Astrocyte (in vitro differentiated cells and primary cell): Measurements from ENCODE around the gene APOH. TPM values are rescaled to one million over a fixed set of nuclear protein-coding genes. Genes with fewer than 3 reads are reported as not detected.

Experiments used
- DNase-seq: peaks from one replicate; pipeline ENCODE4 v3.0.0-alpha.2; 2010; ENCODE audit warnings: low read depth
- FAIRE-seq: peaks from 2 replicates; lab custom pipeline; 2011; peaks lifted over from hg19 to GRCh38; lab: Jason Lieb, UNC
- H2AFZ ChIP-seq: 2 replicates; pipeline ENCODE4 v1.6.0; 2012; ENCODE audit warnings: low read depth, low read length, inconsistent platforms
- H3K27ac ChIP-seq: 2 replicates; pipeline ENCODE4 v1.5.1; 2011; ENCODE audit warnings: low read depth, low read length, inconsistent platforms
- H3K27me3 ChIP-seq: 2 replicates; pipeline ENCODE4 v1.6.0; 2011; ENCODE audit warnings: low read length, inconsistent platforms; ENCODE audit not compliant: insufficient read depth
- H3K36me3 ChIP-seq: 2 replicates; pipeline ENCODE4 v1.5.1; 2011; ENCODE audit warnings: low read length, inconsistent platforms; ENCODE audit not compliant: insufficient read depth
- H3K4me1 ChIP-seq: 2 replicates; pipeline ENCODE4 v1.5.1; 2011; ENCODE audit warnings: low read length, inconsistent platforms; ENCODE audit not compliant: insufficient read depth
- H3K4me2 ChIP-seq: 2 replicates; pipeline ENCODE4 v1.6.0; 2012; ENCODE audit warnings: low read length, inconsistent platforms
- H3K4me3 ChIP-seq: 2 replicates; pipeline ENCODE4 v1.5.1; 2011; ENCODE audit warnings: low read depth, mild to moderate bottlenecking, low read length, inconsistent platforms; ENCODE audit not compliant: insufficient read depth
- H3K79me2 ChIP-seq: 2 replicates; pipeline ENCODE4 v1.6.0; 2012; ENCODE audit warnings: mild to moderate bottlenecking, low read length, inconsistent platforms; ENCODE audit not compliant: insufficient read depth
- H3K9ac ChIP-seq: 2 replicates; pipeline ENCODE4 v1.6.0; 2012; ENCODE audit warnings: mild to moderate bottlenecking, low read length, inconsistent platforms
- H3K9me3 ChIP-seq: 2 replicates; pipeline ENCODE4 v1.5.1; 2012; ENCODE audit warnings: low read depth, mild to moderate bottlenecking, low read length, inconsistent platforms; ENCODE audit not compliant: insufficient read depth
- H4K20me1 ChIP-seq: 2 replicates; pipeline ENCODE4 v1.6.0; 2012; ENCODE audit warnings: low read length, inconsistent platforms; ENCODE audit not compliant: insufficient read depth
- H3K27ac Mint-ChIP-seq: one replicate; pipeline ENCODE4 v1.8.0; 2021; ENCODE audit warnings: mild to moderate bottlenecking, mixed read lengths; ENCODE audit not compliant: unreplicated experiment
- H3K27me3 Mint-ChIP-seq: one replicate; pipeline ENCODE4 v1.8.0; 2021; ENCODE audit warnings: low read depth, mixed read lengths; ENCODE audit not compliant: unreplicated experiment
- H3K36me3 Mint-ChIP-seq: one replicate; pipeline ENCODE4 v1.8.0; 2021; ENCODE audit warnings: low read depth, mixed read lengths; ENCODE audit not compliant: unreplicated experiment
- H3K4me1 Mint-ChIP-seq: one replicate; pipeline ENCODE4 v1.8.0; 2021; ENCODE audit warnings: low read depth, mixed read lengths; ENCODE audit not compliant: unreplicated experiment
- H3K4me3 Mint-ChIP-seq: one replicate; pipeline ENCODE4 v1.8.0; 2021; ENCODE audit warnings: mild to moderate bottlenecking, moderate library complexity, mixed read lengths; ENCODE audit not compliant: unreplicated experiment
- H3K9me3 Mint-ChIP-seq: one replicate; pipeline ENCODE4 v1.8.0; 2021; ENCODE audit warnings: mild to moderate bottlenecking, mixed read lengths; ENCODE audit not compliant: unreplicated experiment
- EZH2 ChIP-seq: IDR thresholded peaks from 2 replicates; pipeline ENCODE4 v1.6.1; 2012; ENCODE audit warnings: mild to moderate bottlenecking, low read length, inconsistent platforms; ENCODE audit not compliant: insufficient read depth
- total RNA-seq: library from RNA; stranded (reverse); gene quantifications from 2 replicates; pipeline ENCODE4 v1.2.1, GENCODE V29; 2021
- TF ChIP-seq, protein P1 (sequence below): IDR thresholded peaks from 2 replicates; pipeline ENCODE4 v1.5.1; 2011; ENCODE audit warnings: low read depth, mild to moderate bottlenecking, inconsistent platforms, low read length, moderate library complexity; ENCODE audit not compliant: insufficient read depth

The APOH gene
- total RNA-seq, 1 donor from 2014 or later: not detected

DNA sequence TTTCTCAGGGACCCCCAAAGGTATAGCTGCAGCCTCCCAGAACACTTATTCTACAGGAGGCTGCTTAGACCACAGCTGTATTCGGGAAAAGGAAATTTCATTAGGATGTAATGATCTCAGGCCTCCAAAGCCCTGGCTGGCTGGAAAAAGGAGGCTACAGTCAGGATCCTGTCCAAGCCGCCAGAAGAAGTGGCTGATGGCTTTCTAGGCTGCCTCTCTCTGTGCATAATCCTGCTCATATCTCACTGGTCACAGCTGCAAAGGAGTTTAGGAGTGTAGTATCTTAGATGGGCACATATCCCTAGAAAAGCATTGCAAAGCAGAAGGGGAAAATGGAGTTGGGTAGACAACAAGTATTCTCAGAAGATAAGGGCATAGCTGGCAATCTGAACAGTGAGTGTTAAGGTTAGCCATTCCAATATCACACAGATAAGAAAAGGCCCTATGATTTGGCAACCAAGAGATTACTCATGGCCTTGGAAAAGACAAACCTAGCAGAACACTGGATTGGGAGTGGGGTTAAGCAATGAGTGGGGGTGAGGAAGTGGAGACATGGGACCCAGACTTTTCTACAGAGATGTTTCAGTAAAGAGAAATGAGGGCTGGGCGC is 47.2 kb upstream of the APOH start:
- no peak for TF ChIP-seq EZH2
- TF ChIP-seq, protein P1, sequence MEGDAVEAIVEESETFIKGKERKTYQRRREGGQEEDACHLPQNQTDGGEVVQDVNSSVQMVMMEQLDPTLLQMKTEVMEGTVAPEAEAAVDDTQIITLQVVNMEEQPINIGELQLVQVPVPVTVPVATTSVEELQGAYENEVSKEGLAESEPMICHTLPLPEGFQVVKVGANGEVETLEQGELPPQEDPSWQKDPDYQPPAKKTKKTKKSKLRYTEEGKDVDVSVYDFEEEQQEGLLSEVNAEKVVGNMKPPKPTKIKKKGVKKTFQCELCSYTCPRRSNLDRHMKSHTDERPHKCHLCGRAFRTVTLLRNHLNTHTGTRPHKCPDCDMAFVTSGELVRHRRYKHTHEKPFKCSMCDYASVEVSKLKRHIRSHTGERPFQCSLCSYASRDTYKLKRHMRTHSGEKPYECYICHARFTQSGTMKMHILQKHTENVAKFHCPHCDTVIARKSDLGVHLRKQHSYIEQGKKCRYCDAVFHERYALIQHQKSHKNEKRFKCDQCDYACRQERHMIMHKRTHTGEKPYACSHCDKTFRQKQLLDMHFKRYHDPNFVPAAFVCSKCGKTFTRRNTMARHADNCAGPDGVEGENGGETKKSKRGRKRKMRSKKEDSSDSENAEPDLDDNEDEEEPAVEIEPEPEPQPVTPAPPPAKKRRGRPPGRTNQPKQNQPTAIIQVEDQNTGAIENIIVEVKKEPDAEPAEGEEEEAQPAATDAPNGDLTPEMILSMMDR: no peak
- peak; percentile 67 for DNase-seq
- no peak for FAIRE-seq

DNA sequence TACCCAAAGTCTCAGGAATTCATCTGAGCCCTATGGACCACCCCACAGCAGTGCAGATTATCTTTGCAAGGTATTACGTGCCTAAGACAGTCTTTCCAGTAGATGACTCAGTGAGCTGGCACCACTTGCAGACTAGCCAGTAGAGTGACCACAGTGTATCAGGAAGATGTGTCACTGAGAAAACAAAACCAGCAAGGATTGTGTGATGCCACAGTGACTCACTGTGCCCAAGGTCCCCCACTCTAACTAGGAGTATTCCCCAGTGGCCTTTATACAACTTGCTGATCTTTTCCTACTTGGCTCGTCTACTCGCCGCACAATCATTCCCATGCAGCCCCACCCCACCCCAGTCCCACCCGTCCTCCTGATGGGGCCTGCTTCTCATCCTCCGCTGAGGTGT is 46.4 kb upstream of the APOH start:
- peak; percentile 97 for FAIRE-seq
- H3K27ac ChIP-seq: peak overlapping the region; percentile 34
- Mint-ChIP-seq H3K27me3 (no peaks in the 10 kb centered on the region), H3K4me3 (peak overlapping the region; percentile 20), H3K4me1 (peaks cover 29% of the 10 kb centered on the region), H3K9me3 (peaks cover 2% of the 10 kb centered on the region), H3K36me3 (no peaks in the 10 kb centered on the region), H3K27ac (peak overlapping the region; percentile 80)
- H3K79me2 ChIP-seq: no peaks in the 10 kb centered on the region
- H3K9me3 ChIP-seq: no peaks in the 10 kb centered on the region
- TF ChIP-seq EZH2: no peak
- TF ChIP-seq, protein P1: no peak
- peak overlapping the region; percentile 62 for H3K4me2 ChIP-seq
- H3K36me3 ChIP-seq: no peaks in the 10 kb centered on the region
- no peak overlapping the region for H3K4me3 ChIP-seq
- peak overlapping the region; percentile 10 for H3K9ac ChIP-seq
- peak; percentile 97 for DNase-seq
- H4K20me1 ChIP-seq: no peaks in the 10 kb centered on the region
- no peaks in the 10 kb centered on the region for H3K27me3 ChIP-seq
- H3K4me1 ChIP-seq: peaks cover 30% of the 10 kb centered on the region
- H2AFZ ChIP-seq: no peak overlapping the region

More for the DNA sequence above, 47.2 kb upstream of the APOH start:
- no peaks in the 10 kb centered on the region for H3K36me3 ChIP-seq
- H3K4me2 ChIP-seq: peak overlapping the region; percentile 62
- peak overlapping the region; percentile 10 for H3K9ac ChIP-seq
- H3K27ac ChIP-seq: peak overlapping the region; percentile 34
- no peaks in the 10 kb centered on the region for H4K20me1 ChIP-seq
- no peaks in the 10 kb centered on the region for H3K27me3 ChIP-seq
- no peaks in the 10 kb centered on the region for H3K9me3 ChIP-seq
- H3K4me1 Mint-ChIP-seq: peaks cover 27% of the 10 kb centered on the region
- no peaks in the 10 kb centered on the region for H3K36me3 Mint-ChIP-seq
- H3K27ac Mint-ChIP-seq: peak overlapping the region; percentile 54
- H3K79me2 ChIP-seq: no peaks in the 10 kb centered on the region
- H3K27me3 Mint-ChIP-seq: no peaks in the 10 kb centered on the region
- peaks cover 30% of the 10 kb centered on the region for H3K4me1 ChIP-seq
- H3K9me3 Mint-ChIP-seq: no peaks in the 10 kb centered on the region
- no peak overlapping the region for H2AFZ ChIP-seq
- no peak overlapping the region for H3K4me3 ChIP-seq
- no peak overlapping the region for H3K4me3 Mint-ChIP-seq

DNA sequence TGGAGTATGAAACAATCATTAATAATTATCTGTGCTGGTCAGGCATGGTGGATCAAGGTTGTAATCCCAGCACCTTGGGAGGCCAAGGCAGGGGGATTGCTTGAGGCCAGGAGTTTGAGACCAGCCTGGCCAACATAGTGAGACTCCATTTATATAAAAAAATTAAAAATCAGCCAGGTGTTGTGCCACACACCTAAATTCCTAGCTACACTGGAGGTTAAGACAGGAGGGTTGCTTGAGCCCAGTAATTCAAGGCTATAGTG is 44.3 kb upstream of the APOH start:
- Histone ChIP-seq H3K4me1 (peaks cover 33% of the 10 kb centered on the region), H3K4me2 (peak overlapping the region; percentile 81), H3K27ac (peak overlapping the region; percentile 75), H3K9ac (no peak overlapping the region), H2AFZ (no peak overlapping the region), H3K27me3 (no peaks in the 10 kb centered on the region), H4K20me1 (no peaks in the 10 kb centered on the region), H3K79me2 (no peaks in the 10 kb centered on the region), H3K36me3 (no peaks in the 10 kb centered on the region), H3K4me3 (no peak overlapping the region), H3K9me3 (no peaks in the 10 kb centered on the region)
- Mint-ChIP-seq H3K27ac (peak overlapping the region; percentile 72), H3K9me3 (peaks cover 2% of the 10 kb centered on the region), H3K4me3 (no peak overlapping the region), H3K36me3 (no peaks in the 10 kb centered on the region), H3K4me1 (peaks cover 32% of the 10 kb centered on the region), H3K27me3 (no peaks in the 10 kb centered on the region)
- FAIRE-seq: no peak
- DNase-seq: no peak
- TF ChIP-seq, protein P1: no peak
- TF ChIP-seq EZH2: no peak
